ENCODE measurements around the gene TPO.

GRCh38 chr2:1553671-1554295 lies 140.5 kb downstream of the TPO start:
- TF ChIP-seq CTCF (IDR thresholded peaks at IDR 0.05) (no peak), ZFX (IDR thresholded peaks at IDR 0.05; ENCODE audit: borderline replicate concordance) (no peak)

Data from 22Rv1 (cell line).